Activated gamma-delta T cell treated with anti-CD3 and anti-CD28 coated beads, Interleukin-2, amount 50 U/mL, for 16 hours (primary cell): ENCODE data around the gene STK17A.
"Not testable (repeated sequence)": the region's sequence is repeated elsewhere in the genome, so short reads cannot be mapped to it uniquely, and the experiment has no call there.

Source experiments
- DNase-seq: peaks from one replicate; pipeline ENCODE4 v3.0.0-alpha.2; 2020; ENCODE audit warnings: low read depth

STK17A gene

GRCh38 chr7:43658718-43659548 lies 76.0 kb downstream of the STK17A start:
- no peak for DNase-seq

- DNase-seq = no peak
Measured at GRCh38 chr7:43659549-43659896, 76.6 kb downstream of the STK17A start.

- DNase-seq = no peak
Measured at GRCh38 chr7:43660141-43660540, 77.2 kb downstream of the STK17A start.

- DNase-seq = no peak
Measured at GRCh38 chr7:43664681-43665080, 81.8 kb downstream of the STK17A start.

GRCh38 chr7:43666938-43667337 lies 84.0 kb downstream of the STK17A start:
- DNase-seq = no peak

- DNase-seq = no peak
Measured at GRCh38 chr7:43668035-43668434, 85.1 kb downstream of the STK17A start.

GRCh38 chr7:43669286-43670081 lies 86.6 kb downstream of the STK17A start:
- no peak for DNase-seq

GRCh38 chr7:43671521-43671920 lies 88.6 kb downstream of the STK17A start:
- no peak for DNase-seq

GRCh38 chr7:43673243-43673976 lies 90.5 kb downstream of the STK17A start:
- not testable (repeated sequence) for DNase-seq

- no peak for DNase-seq
Measured at GRCh38 chr7:43674559-43675436, 91.9 kb downstream of the STK17A start.
